K562 (cell line): ENCODE results near the gene MRPL27. TPM values are rescaled to one million over a fixed set of nuclear protein-coding genes. Genes with fewer than 3 reads are reported as not detected.
"Not testable (repeated sequence)": the region's sequence is repeated elsewhere in the genome, so short reads cannot be mapped to it uniquely, and the experiment has no call there.

Experiments used
- ATAC-seq: fragments of 200-7000 bp; cut with Tn5 transposase; 3 replicates; pipeline ENCODE4 v1.9.1; 2020; ENCODE audit warnings: moderate library complexity
- BruUV-seq: library from RNA; stranded (reverse); fragments of 400-500 nt; replicated peaks from 2 replicates; lab custom pipeline; 2021; lab: Mats Ljungman, UMichigan
- CTCF ChIA-PET: fragments of 300-600 bp; formaldehyde crosslinking; extraction: SDS; loops from one replicate; lab custom pipeline; 2021; ENCODE audit warnings: low intra/inter-chr PET ratio; lab: Yijun Ruan, JAX
- POLR2A ChIA-PET: fragments of 300-600, 350-650 bp; sonication (Branson Sonifier 250); formaldehyde crosslinking; extraction: SDS; loops from one replicate; lab custom pipeline; 2021; ENCODE audit warnings: antibody characterized with exemption, inconsistent platforms; lab: Yijun Ruan, JAX
- DNase-seq, 4 experiments: peaks; one replicate each; pipeline versions ENCODE4 v3.0.0 to v3.0.0-alpha.2; 2011 to 2018; ENCODE audit warnings: low spot score in 3 of 4, mixed read lengths in 3 of 4; ENCODE audit errors: extremely low read depth in 1 of 4
- FAIRE-seq: peaks from 2 replicates; lab custom pipeline; 2011; peaks lifted over from hg19 to GRCh38; lab: Jason Lieb, UNC
- H2AFZ ChIP-seq: 2 replicates; pipeline ENCODE4 v1.6.0; 2011; ENCODE audit warnings: low read depth, low read length, control low read depth, inconsistent platforms
- H3K27ac ChIP-seq: fragments of 200-600 bp; 3 replicates; pipeline ENCODE4 v1.8.0; 2011; ENCODE audit warnings: low read depth, mild to moderate bottlenecking, control low read depth, inconsistent platforms, low read length, moderate library complexity, mixed read lengths; ENCODE audit errors: extremely low read depth
- H3K27me3 ChIP-seq, 2 experiments: fragments of 300-600 bp in 1 of 2; 2 replicates in 1 of 2; 3 replicates in 1 of 2; pipeline versions ENCODE4 v1.6.0 to v1.8.0; 2011; ENCODE audit warnings: inconsistent platforms in 2 of 2, low read length in 2 of 2, mild to moderate bottlenecking in 1 of 2, mixed read lengths in 1 of 2, moderate library complexity in 1 of 2; ENCODE audit not compliant: control insufficient read depth in 2 of 2, insufficient read depth in 2 of 2
- H3K36me3 ChIP-seq: fragments of 300-600 bp; 3 replicates; pipeline ENCODE4 v1.8.0; 2011; ENCODE audit warnings: mild to moderate bottlenecking, low read length, inconsistent platforms; ENCODE audit not compliant: control insufficient read depth, insufficient read depth
- H3K4me1 ChIP-seq, 2 experiments: fragments of 200-600 bp in 1 of 2; replicated peaks in 1 of 2; 2 replicates in 1 of 2; 3 replicates in 1 of 2; pipeline versions ENCODE4 v1.5.1 to v1.8.0; 2011; ENCODE audit warnings: inconsistent platforms in 2 of 2, low read length in 2 of 2, mild to moderate bottlenecking in 1 of 2, mixed read lengths in 1 of 2, moderate library complexity in 1 of 2; ENCODE audit not compliant: control insufficient read depth in 2 of 2, insufficient read depth in 2 of 2
- H3K4me2 ChIP-seq: 2 replicates; pipeline ENCODE4 v1.6.1; 2011; ENCODE audit warnings: low read length, control low read depth, inconsistent platforms, mixed read lengths; ENCODE audit not compliant: insufficient read depth
- H3K4me3 ChIP-seq: fragments of 200-600 bp; sonication (generic), shearing (Covaris generic); 2 replicates; pipeline ENCODE4 v1.5.1; 2016; ENCODE audit warnings: control low read depth, inconsistent platforms
- H3K79me2 ChIP-seq: fragments of 200-600 bp; 3 replicates; pipeline ENCODE4 v1.8.0; 2011; ENCODE audit warnings: low read length, inconsistent platforms; ENCODE audit not compliant: control insufficient read depth, insufficient read depth
- H3K9ac ChIP-seq, 2 experiments: 2 replicates each; pipeline versions ENCODE4 v1.6.0 to v1.6.1; 2011; ENCODE audit warnings: low read depth in 2 of 2, low read length in 2 of 2, control low read depth in 1 of 2, inconsistent platforms in 1 of 2, mild to moderate bottlenecking in 1 of 2, mixed read lengths in 1 of 2; ENCODE audit not compliant: insufficient read depth in 1 of 2
- H3K9me1 ChIP-seq: one replicate; pipeline ENCODE4 v1.6.0; 2011; ENCODE audit warnings: inconsistent platforms, mild to moderate bottlenecking, low read length, moderate library complexity; ENCODE audit not compliant: control insufficient read depth, insufficient read depth
- H3K9me3 ChIP-seq: replicated peaks from 2 replicates; pipeline ENCODE4 v1.5.1; 2011; ENCODE audit warnings: low read depth, low read length, inconsistent platforms; ENCODE audit not compliant: control insufficient read depth, insufficient read depth
- H4K20me1 ChIP-seq: replicated peaks from 2 replicates; pipeline ENCODE4 v1.6.1; 2011; ENCODE audit warnings: low read length, inconsistent platforms, mixed read lengths; ENCODE audit not compliant: control insufficient read depth, insufficient read depth
- C11orf30 ChIP-seq: fragments of 450-650 bp; IDR thresholded peaks from 2 replicates; pipeline ENCODE4 v1.6.1; 2016; ENCODE audit warnings: low read depth, mild to moderate bottlenecking
- CBX3 ChIP-seq, 2 experiments: IDR thresholded peaks; 1 replicate in 1 of 2; 2 replicates in 1 of 2; pipeline ENCODE4 v1.6.1; 2012; ENCODE audit warnings: inconsistent platforms in 2 of 2, low read length in 2 of 2, borderline replicate concordance in 1 of 2, control low read depth in 1 of 2
- CBX5 ChIP-seq: IDR thresholded peaks from 2 replicates; pipeline ENCODE4 v1.6.1; 2014; ENCODE audit warnings: low read depth, borderline replicate concordance
- MAFF ChIP-seq: IDR thresholded peaks from 2 replicates; pipeline ENCODE4 v1.6.1; 2012; ENCODE audit warnings: low read length, improper control_type of control experiment
- MAFG ChIP-seq: fragments of 450-650 bp; conservative IDR thresholded peaks from 2 replicates; pipeline ENCODE4 v1.6.1; 2016; ENCODE audit warnings: missing genetic modification characterization, missing compliant biosample characterization
- MAFK ChIP-seq: IDR thresholded peaks from 2 replicates; pipeline ENCODE4 v1.6.1; 2011; ENCODE audit warnings: low read length, improper control_type of control experiment
- TRIM28 ChIP-seq: fragments of 450-650 bp; IDR thresholded peaks from 2 replicates; pipeline ENCODE4 v1.6.1; 2017
- ZNF316 ChIP-seq: fragments of 450-650 bp; IDR thresholded peaks from 2 replicates; pipeline ENCODE4 v1.6.1; 2016
- WGBS: fragments of 100-300 bp; shearing (Covaris generic); methylation state at CpG from one replicate; pipeline ENCODE4 v1.1.6; 2016; ENCODE audit warnings: low coverage, mixed read lengths; ENCODE audit not compliant: insufficient coverage; ENCODE audit errors: missing lambda C conversion rate; 5-methylcytosine and 5-hydroxymethylcytosine counted together
- in situ Hi-C: fragments of 300-500 bp; cut with MboI; formaldehyde crosslinking; loops from 4 replicates; pipeline ENCODE4 v1.15.0; 2018; ENCODE audit warnings: inconsistent platforms, mixed read lengths
- intact Hi-C: fragments of 100-400 bp; cut with micrococcal nuclease; formaldehyde crosslinking; loops from 2 replicates; pipeline ENCODE4 v1.14.2; 2022
- polyA plus RNA-seq, 8 experiments: library from polyadenylated mRNA; depleted of rRNA in 4 of 8; stranded (reverse) in 5 of 8; unstranded in 3 of 8; fragments of >200 nt; fragmentation: Nextera tagmentation in 2 of 8; fragmentation: Illumina TruSeq in 1 of 8; extraction: Ambion mirVana in 2 of 8; extraction: Trizol in 1 of 8; gene quantifications; 2 replicates each; pipeline versions ENCODE4 v1.2.1 to v1.2.3, GENCODE V29; 2011 to 2014; ENCODE audit warnings: inconsistent platforms in 1 of 8, missing spikeins in 1 of 8
- total RNA-seq, 7 experiments: library from RNA; depleted of rRNA in 6 of 7; stranded (reverse); fragments of >200 nt in 6 of 7; fragmentation: Illumina TruSeq in 2 of 7; extraction: Trizol in 2 of 7; gene quantifications; 2 replicates each; pipeline versions ENCODE4 v1.2.1 to v1.2.3, GENCODE V29; 2011 to 2021; ENCODE audit warnings: low replicate concordance in 1 of 7

The MRPL27 gene
- total and polyA plus RNA-seq, 9 of the 15 experiments (the other 6 are each of a cell fraction or from before 2014, with no cell fraction given) = 96.3 to 401 (median 142) TPM

DNA sequence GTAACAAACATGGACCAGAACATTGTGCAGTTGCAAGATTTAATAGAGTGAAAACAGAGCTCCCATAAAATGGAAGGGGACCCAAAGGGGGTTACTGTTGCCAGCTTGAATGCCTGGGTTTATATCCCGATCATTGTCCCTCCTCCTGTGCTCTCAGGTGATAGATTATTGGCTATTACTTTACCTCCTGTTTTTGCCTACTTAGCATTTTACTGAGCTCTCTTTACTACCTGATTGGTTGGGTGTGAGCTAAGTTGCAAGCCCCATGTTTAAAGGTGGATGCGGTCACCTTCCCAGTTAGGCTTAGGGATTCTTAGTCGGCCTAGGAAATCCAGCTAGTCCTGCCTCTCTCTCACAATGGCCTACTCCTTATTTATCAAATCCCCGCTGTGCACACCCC lies 32.4 kb upstream of the MRPL27 start:
- DNase-seq, H3K9me1 ChIP-seq, H3K79me2 ChIP-seq, H3K9me3 ChIP-seq, H2AFZ ChIP-seq, H3K27ac ChIP-seq, H3K4me1 ChIP-seq, H3K36me3 ChIP-seq, H3K27me3 ChIP-seq, H4K20me1 ChIP-seq, H3K4me2 ChIP-seq, BruUV-seq, H3K4me3 ChIP-seq, H3K9ac ChIP-seq, in situ Hi-C loops, CTCF ChIA-PET, ATAC-seq, FAIRE-seq, intact Hi-C loops: not testable (repeated sequence)
- POLR2A ChIA-PET = interaction anchor here (0.8 to 3.8 kb wide), 3 partner anchors 9 to 232 kb away, joined by 3 to 19 read pairs (median 3); partner anchors contain the start of genes CACNA1G and LRRC59
- peak; percentile 81 for TF ChIP-seq C11orf30
- TF ChIP-seq MAFG (tag) = peak; percentile 75
- TF ChIP-seq ZNF316 = peak; percentile 89
- peak; percentile 56 for TF ChIP-seq MAFF
- peak; percentile 33; the same call in 1 of the 2 replicates for TF ChIP-seq MAFK
- WGBS = 14% methylated on average over 4 of the region's 4 CpGs

DNA sequence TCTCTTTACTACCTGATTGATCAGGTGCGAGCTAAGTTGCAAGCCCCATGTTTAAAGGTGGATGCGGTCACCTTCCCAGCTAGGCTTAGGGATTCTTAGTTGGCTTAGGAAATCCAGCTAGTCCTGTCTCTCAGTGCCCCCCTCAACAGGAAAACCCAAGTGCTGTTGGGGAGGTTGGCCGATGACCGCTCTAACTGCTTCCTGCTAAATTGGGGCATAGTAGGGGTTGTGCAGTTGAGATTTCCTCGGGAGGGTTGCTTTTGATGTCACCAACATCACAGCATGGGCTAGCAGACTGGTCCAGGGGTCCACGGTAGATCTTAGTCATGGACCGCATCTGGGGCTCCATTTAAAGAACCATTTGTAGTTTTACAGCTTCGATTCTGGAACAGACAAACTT lies 26.6 kb upstream of the MRPL27 start:
- H3K36me3 ChIP-seq = peaks cover 17% of the 10 kb centered on the region
- H3K4me3 ChIP-seq, H3K27ac ChIP-seq, in situ Hi-C loops, FAIRE-seq, H3K27me3 ChIP-seq, ATAC-seq, H3K9me1 ChIP-seq, H2AFZ ChIP-seq, intact Hi-C loops, H3K9me3 ChIP-seq, H3K4me2 ChIP-seq, BruUV-seq, CTCF ChIA-PET, H3K9ac ChIP-seq: not testable (repeated sequence)
- WGBS = 89% methylated on average over 7 of the region's 8 CpGs
- peaks cover 21 to 29% of the 10 kb centered on the region in 2 experiments; a peak in 4 of 5 replicates for H3K4me1 ChIP-seq
- peaks cover 30% of the 10 kb centered on the region for H3K79me2 ChIP-seq
- 0 out of 2 replicates have a peak, but pooled peaks cover 15% of the 10 kb centered on the region for H4K20me1 ChIP-seq
- DNase-seq = peak in 1 of 4 experiments; percentile 28
- POLR2A ChIA-PET = interaction anchor here (0.6 to 6.4 kb wide), 3 partner anchors 8 to 737 kb away, joined by 3 to 129 read pairs (median 4); no protein-coding TSS in a partner anchor
- TF ChIP-seq CBX3 (IDR thresholded peaks at IDR 0.05; ENCODE audit: borderline replicate concordance in 1 of 2, low read length in 2 of 2) = peak in 1 of 2 experiments; percentile 83; a peak in 1 of 3 replicates
- peak; percentile 60; the same call in 1 of the 2 replicates for TF ChIP-seq TRIM28
- peak; percentile 80; the same call in 1 of the 2 replicates for TF ChIP-seq CBX5
